ENCODE measurements around the gene CDKAL1.
"Not testable (repeated sequence)": the region's sequence is repeated elsewhere in the genome, so short reads cannot be mapped to it uniquely, and the experiment has no call there.

Gene CDKAL1

DNA sequence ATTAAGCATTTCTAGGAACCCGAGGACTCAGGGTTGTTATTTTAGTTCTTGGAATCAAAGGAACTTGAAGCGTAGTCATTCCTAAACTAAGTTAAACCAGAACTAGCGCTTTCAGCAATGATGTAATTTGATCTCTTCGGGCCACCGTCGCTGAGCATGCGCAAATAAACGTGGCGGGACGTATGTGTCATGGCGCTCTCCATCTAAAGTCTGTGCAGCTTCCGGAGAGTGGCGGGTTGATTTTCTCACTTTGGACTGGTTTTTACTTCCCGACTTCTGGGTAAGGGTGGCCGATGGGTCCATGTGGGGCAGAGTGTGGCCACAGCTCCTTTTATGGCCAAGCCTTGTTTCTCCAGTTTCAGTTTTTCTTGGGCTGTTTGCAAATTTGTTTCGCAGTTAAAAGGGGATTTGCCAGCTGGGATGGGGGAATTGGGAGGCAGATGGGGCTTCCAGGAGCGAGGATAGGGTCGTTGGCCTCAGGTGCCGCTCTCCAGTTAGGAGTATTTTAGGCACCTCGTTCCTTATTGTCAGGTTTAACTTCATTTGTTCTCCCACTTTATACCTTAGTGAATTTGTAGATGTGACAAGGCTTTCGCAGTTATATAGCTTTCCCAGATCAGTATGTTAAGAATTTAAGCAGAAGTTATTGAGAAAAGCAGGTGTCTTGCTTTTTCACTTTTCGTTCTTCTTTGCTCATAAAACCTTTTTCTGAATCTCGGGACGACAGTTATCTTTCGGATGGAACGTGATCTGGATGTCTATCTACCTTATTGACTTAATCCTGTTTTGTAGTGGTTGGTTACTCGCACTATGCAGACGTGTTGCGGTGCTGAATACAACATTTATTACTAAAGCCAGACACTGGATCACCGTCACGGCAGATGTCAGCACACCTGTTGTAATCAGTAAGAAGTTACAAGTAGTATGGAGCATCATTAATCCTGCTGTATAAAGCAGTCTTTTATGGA lies at the start of gene CDKAL1:
CDKAL1 (plus strand) TSS at position 163 of the 968 bp plus-strand sequence. CDS start 11,894 bp downstream, outside the sequence.
- DNase-seq, result peak; percentile 97

DNA sequence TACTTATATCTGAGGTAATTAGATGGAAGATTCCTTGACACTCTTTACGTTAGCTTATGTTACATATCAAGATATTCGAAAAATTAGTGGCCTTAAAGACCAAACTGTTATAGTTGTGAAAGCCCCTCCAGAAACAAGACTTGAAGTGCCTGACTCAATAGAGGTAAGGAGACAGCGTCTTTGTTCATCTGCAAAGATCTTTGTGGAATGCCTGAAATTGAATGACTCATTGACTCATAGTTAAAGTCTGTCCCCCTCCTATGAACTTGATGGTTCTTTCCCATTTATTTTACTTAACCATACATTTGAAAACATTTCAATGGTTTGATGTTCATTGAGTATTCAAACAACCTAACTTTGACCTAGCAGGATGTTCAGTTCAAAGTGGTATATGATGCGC lies 47.6 kb upstream of the CDKAL1 start:
- no peak for DNase-seq

DNA sequence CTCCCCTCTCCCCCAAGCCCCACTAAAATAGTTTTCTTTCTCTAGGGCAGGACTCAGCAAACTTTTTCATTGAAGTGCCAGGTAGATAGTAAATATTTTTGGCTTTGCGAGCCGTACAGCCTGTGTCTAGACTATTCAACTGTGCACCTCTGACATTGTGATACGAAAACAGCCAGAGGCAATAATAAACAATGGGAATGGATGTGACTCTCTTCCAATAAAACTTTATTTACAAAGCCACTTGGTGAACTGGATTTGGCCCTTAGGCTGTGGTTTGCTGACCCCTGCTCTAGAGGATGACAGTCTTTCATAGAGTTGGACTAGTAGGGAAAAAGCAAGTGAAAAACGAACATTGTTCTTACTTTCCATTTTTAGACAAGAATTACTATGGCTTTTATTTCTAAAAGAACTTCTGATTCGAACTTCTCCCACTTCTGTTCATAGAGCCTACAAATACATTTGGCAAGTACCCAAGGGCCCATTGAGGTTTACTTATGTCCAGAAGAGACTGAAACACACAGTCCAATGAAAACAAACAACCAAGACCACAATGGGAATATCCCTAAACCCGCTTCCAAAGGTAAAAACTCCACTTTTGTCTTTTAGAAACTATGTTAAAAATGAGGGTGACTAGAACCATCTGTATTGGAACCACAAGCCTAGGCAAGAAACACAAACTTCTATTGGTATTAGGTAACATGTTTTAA lies 46.4 kb upstream of the CDKAL1 start:
- DNase-seq, result no peak

DNA sequence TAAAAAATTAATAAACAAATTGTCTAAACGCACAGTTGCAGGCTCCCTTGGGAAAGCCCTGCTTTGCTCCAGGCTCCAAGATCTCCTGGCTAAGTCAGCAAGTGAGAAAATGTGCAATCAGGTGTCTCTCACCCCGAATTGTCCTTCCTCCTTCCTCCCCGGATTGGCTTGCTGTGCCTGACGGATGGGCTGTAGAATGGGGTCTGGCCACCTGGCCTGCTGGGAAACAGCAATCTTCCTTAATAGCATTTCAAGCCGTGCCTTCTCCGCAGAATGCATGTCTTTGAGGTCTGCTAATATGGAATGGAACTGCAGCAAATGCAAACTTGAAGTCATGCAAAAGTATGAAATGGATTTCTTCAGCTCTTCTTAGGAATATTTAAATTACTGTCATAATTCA lies 43.7 kb upstream of the CDKAL1 start:
- DNase-seq, result no peak

DNA sequence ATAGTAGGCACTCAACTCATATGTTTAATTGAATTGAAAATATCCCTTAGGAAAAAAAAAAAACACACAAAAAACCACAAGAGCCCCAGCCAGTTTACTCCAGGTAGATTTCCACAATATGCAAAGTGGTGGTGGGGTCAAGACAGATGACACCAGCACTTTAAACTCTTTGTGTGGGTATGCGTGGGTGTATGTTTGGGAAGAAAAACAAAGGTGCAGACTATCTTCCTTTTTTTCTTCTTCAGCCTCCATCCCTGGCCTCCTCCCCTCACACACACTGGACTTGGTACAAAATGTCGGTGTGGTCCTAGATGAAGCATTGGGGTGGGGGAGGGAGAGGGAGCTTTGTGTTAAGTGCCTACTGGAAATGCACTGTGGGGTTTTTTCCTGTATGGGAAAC lies 42.2 kb upstream of the CDKAL1 start:
- no peak for DNase-seq

DNA sequence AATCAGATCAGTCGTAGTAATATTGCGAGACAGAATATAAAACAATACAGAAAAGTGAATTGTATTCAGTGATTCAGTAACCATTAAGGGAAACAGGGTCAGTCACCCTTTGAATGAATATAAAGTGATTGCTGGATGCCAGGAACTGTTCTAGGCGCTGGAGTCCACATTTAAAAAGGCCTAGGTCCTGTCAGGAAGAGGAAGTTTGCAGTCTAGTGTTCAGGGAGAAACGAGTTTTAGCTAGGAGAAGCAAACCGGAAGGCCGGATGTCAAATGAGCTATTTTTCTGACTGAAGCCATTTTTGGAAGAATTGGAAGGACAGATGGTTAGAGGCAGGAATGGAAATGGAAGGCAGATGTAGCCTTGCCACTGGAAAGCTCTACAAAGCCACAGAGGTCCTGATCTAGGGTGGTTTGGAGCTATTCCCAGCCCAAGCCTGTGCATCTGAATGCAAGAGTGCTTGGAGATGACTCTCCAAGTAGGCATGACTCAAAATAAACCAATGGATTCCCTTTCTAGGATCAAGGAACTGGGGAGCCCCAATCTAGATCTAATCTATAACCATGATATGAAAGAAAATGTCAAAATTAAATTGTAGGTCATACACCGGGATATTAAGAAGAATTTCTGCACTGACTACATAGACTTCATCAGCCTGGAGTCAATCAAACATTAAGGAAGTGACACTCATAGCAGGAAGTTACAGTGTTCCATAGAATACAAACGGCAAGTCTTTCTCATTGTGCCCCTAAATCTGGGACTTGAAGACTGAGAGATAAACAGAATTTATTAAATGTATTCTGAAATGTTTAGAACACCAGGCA lies 36.8 kb upstream of the CDKAL1 start:
- DNase-seq, result no peak

DNA sequence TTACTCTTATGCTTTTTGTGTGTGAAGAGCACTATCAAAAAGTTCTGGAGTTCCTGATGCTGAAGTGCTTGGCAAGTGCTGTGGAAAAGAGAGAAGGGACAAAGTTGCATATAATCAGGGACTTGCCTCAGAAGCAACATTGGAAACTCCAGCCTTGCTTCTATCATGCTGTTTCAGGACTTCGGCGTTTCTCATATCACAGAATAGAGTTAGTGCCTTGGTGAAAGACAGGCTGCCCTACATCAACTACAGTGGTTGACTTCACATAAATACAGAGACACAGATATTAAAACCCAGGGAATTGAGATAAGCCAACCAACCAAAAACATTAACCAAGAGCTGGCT lies 36.2 kb upstream of the CDKAL1 start:
- DNase-seq, result no peak

DNA sequence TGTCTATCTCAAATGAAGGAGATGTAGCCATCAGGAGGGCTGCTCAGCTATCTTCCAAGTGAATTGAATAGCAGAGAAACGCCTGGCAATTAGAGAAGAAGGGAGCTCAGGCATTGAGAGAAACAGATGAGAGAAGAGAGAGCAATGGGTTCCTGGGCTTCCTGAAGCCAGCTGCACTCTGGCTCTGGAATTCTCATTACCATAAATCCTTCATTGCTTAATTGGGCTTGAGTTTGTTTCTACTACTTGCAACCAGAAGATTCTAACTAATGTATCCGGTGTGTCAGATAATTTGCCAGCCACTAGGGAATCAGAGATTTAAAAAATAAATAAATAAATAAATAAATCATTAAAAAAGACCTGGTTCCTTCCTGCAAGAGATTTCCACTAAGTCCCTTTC lies 25.0 kb upstream of the CDKAL1 start:
- no peak for DNase-seq

DNA sequence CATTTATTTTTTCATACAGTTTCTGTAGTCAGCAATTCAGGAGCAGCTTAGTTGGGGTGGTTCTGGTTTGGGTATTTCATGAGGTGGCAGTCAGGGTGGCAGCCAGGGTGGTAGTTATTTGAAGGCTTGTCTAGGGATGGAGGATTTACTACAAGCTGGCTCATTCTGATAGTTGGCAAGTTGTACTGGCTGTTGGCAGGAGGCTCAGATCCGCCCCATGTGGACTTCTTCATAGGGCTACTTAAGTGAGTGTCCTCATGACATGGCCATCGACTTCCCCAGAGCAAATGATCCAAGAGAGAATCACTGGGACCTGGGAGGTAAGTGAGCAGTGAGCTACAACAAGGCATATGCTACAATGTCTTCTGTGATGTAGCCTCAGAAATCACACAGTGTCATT lies 22.4 kb upstream of the CDKAL1 start:
- no peak for DNase-seq

DNA sequence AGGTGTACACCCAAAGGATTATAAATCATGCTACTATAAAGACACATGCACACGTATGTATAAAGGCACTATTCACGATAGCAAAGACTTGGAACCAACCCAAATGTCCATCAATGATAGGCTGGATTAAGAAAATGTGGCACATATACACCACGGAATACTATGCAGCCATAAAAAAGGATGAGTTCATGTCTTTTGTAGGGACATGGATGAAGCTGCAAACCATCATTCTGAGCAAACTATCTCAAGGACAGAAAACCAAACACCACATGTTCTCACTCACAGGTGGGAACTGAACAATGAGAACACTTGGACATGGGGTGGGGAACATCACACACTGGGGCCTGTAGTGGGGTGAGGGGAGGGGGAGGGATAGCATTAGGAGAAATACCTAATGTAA lies 9.0 kb upstream of the CDKAL1 start:
- DNase-seq, result not testable (repeated sequence)

DNA sequence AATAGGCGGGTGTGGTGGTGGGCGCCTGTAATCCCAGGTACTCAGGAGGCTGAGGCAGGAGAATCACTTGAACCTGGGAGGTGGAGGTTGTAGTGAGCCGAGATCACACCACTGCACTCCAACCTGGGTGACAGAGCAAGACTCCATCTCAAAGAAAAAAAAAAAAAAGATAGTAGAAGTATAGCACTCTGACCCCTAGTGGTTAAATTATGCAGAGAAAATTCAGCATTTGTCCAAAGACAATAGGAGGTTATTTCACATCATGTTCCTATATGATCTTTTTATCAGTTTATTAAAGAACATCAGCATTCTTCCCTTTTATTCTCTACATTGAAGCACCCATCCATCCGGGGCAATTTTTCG lies 5.2 kb upstream of the CDKAL1 start:
- not testable (repeated sequence) for DNase-seq

DNA sequence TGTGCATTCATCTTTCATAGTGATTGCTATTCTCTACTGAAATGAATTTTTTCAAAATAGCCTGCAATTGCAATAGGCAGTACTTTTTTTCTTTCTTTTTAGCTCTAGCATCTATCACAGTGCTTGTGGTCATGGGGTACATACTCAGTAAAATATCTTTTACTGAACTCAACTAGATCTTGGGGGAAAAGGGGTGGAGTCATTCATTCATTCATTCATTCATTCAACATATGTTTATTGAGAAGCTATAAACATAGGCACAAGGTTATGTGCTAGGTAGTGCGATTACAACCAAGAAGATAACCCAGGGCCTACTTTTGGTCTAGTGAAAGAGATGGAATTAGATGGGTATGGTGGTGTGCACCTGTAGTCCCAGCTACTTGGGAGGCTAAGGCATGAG lies 1.4 kb upstream of the CDKAL1 start:
- no peak for DNase-seq

DNA sequence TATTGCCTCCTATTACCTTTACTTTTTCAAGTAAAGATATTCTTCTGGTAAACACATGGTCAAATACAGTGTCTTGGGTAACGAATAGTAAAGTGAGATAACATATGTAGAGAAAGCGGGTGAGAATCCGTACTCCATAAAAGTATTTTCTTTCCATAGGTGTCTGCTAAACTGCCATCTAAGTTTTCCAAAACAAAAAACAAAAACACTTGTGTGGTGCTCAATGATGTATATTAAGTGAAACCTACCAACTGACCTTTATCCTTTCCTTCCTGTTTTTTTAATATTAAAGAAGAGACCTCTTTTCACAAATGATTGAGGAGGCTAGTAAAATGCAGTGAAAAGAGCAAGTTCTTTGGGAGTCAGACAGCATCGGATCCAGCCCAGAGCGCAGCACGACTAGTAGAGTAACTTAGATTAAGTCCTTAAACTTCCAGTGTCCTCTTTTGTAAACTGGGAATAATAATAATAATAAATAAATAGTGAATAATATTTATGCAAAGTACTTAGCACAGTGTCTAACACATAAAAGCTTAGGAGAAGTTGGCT lies 437 bp upstream of the CDKAL1 start:
- no peak for DNase-seq

DNA sequence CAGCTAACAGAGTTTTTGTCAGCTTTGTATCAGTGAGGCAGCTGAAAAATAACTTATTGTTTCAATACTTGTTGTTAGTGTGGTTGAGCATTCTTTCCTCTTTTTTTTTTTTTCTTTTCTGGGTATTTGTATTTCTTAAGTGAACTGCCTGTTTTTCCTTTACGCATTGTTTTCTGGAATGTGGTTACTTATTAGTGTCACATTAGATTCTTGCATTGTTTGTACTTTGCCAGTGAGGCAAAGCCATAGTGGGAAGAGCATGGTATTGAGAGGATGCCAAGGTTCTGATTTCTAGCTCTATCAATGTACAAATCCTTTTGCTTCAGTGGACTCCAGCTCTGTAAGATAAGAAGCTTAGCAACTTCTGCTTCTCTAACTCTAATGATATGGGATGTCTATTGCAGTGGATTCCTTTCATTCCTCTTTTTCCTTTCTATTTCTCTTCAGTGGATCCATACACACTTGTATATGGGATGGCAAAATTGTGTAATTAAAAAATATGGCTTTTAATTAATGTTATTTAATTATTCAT lies 3.9 kb downstream of the CDKAL1 start:
- no peak for DNase-seq

DNA sequence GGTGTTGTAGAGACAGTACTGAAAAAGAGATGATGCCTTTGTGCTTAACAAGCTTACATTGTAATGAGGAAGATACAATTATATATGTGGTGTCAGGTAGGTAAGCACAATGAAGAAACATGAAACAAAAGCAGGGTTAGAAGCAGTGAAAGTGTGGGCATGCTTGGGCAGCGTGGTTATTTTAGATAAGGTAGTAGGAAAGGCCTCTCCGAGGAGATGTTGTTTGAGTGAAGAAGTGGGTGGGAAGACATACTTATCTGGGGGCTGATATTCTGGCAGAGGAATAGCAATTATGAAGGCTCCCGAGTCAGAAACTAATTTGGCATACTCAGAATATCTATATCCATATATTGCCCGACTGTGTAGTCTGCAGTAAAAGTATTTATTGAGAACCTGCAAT lies 4.7 kb downstream of the CDKAL1 start:
- DNase-seq, result no peak

DNA sequence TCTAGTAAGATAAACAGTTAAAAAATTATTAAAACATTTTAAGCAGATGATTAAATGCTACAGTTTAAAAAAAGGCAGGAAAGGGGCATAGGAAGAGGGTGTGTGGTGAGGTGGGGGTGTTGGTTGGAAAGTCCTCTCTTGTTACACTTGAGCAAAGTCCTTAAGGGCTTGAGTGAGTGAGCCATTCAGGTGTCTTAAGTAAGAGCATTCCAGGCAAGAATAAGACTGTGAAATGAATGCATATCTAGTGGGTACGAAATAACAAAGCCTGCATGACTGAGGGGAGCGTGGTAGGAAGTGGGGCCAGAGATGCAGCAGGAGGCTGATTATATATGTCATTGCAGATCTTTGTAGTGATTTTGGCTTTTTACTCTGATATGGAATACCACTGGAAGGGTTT lies 5.1 kb downstream of the CDKAL1 start:
- no peak for DNase-seq

DNA sequence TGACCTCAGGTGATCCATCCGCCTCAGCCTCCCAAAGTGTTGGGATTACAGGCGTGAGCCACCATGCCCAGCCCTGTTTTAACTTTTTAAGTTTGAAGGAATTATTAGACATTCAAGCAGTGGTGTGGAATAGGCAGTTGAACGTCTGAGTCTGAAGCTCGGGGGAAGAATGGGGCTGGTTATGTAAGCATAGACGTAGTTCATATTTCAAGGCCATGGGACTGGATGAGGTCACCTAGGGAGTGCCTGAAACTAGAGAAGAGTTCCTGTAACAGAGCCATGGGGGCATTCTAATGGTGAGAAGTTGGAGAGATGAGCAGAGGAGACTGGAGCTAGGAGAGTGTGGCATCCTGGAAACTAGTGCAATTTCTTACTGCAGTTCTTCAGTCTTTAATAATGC lies 6.4 kb downstream of the CDKAL1 start:
- DNase-seq, result no peak

DNA sequence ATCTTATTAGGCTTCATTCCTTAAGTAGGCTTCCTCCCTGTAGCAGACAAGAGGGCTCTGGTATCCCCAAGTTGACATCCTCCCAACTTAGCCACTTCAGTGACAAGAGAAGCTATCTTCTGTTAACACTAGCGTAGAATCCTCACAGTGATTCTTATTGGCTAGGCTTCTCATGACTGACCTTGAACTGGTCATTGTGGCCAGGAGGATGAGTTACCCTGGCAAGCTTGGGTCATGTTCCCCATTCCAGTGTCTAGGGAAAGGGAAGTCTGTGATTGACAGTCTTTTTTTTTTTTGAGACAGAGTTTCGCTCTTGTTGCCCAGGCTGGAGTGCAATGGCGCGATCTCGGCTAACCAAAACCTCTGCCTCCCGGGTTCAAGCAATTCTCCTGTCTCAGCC lies 7.1 kb downstream of the CDKAL1 start:
- DNase-seq, result no peak

DNA sequence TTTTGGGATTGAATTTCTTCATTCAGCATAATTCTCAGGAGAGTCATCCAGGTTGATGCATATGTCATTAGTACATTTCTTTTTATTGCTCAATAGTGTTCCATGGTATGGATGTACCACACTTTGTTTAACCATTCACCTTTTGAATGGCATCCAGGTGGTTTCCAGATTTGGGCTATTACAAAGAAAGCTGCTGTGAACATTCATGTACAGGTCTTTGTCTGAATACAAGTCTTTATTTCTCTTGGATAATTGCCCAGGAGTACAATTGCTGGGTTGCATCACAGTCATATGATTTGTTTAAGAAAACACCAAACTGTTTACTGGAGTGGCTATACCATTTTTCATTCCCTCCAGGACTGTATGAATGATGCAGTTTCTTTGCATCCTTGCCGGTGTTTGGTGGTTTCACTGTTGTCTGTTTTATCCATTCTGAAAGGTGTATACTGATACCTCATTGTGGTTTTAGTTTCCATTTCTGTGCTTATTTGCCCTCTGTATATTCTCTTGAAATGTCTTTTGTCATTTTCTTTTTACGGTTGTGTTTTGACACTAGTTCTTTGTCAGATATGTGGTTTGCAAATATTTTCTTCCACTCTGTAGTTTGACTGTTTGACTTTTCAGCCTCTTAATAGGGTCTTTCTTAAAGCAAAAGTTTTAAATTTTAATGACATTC lies 8.8 kb downstream of the CDKAL1 start:
- no peak for DNase-seq

DNA sequence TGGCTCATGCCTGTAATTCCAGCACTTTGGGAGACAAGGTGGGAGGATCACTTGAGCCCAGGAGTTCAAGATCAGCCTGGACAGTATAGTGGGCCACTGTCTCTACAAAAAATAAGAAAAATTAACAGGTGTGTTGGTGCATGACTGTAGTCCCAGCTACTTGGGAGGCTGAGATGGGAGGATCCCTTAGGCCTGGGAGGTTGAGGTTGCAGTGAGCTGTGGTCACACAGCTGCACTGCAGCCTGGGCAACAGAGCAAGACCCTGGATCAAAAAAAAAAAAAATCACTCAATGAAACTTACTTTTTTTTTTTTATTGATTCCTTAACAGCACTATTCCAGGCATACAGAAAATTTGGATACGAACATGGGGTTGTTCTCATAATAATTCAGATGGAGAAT lies 14.0 kb downstream of the CDKAL1 start:
- DNase-seq, result no peak

DNA sequence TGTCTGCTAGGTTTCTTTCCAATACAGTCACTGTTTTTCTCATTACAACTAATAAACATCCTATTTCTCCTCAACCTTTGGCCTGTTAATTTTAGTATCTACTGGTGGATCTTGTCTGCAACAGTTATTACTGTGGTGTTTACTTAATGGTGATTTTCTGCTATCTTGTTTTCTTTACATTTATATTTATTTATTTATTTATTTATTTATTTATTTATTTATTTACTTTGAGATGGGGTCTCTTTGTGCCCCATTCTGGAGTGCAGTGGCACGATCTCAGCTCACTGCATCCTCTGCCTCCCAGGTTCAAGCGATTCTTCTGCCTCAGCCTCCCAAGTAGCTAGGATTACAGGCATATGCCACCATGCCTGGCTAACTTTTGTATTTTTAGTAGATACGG lies 15.1 kb downstream of the CDKAL1 start:
- not testable (repeated sequence) for DNase-seq

DNA sequence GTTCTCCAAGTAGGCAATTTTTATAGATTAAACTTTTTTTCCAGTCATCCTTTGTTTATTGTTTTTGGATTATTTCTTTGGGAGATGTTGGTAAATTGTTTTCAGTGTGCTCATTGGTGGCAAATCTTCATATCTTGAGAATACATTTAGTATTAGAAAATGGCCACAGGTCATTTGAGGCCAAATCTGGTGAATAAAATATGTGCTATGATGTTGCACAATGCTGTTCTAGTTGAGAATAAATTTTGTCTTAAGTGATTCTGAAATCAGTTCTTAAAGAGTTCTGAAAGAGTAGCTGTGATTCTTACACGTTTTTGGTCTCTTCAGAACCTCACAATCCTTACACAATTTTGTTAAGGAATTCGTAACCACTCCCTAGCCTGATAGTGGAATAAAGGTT lies 20.1 kb downstream of the CDKAL1 start:
- DNase-seq, result no peak
